ENCODE results near the gene VAPB. TPM values are rescaled to one million over a fixed set of nuclear protein-coding genes. Genes with fewer than 3 reads are reported as not detected.

VAPB gene
- total RNA-seq, 4 donors from 2014 or later: 9.4 to 13.0 (median 11.0) TPM

DNA sequence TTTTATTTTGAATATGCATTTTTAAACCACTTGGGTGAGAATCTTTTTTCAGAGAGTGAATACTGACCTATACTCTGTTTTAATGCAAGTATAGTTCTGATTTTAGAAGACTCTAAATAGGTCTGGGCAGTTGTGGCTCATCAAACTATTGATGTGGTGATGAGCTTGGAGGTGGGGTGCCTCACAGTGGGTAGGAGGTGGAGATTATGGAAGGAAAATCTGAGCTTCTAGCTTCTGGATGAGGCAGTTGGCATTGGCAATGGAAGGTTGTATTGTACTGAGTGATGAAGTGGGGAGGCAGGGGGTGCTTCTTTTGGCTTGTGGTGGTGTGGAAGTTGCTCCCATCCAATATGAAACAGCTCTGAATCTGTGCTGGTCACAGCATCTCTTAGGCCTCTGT, 52.7 kb downstream of the VAPB start:
- intact Hi-C loops (cut with DNase I; ENCODE audit: low total_unique reads): no loop called here
- TF ChIP-seq CTCF (IDR thresholded peaks at IDR 0.05): no peak
- no peak for TF ChIP-seq POLR2A (IDR thresholded peaks at IDR 0.05)
- no peak overlapping the region for H3K4me3 ChIP-seq (ENCODE audit: low read depth, poor library complexity, severe bottlenecking)
- DNase-seq (ENCODE audit: low spot score in 2 of 2): no peak

DNA sequence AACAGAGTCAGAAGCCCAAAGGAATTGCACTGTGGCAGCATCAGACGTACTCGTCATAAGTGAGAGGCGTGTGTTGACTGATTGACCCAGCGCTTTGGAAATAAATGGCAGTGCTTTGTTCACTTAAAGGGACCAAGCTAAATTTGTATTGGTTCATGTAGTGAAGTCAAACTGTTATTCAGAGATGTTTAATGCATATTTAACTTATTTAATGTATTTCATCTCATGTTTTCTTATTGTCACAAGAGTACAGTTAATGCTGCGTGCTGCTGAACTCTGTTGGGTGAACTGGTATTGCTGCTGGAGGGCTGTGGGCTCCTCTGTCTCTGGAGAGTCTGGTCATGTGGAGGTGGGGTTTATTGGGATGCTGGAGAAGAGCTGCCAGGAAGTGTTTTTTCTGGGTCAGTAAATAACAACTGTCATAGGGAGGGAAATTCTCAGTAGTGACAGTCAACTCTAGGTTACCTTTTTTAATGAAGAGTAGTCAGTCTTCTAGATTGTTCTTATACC, 55.8 kb downstream of the VAPB start:
- TF ChIP-seq POLR2A (IDR thresholded peaks at IDR 0.05): no peak
- TF ChIP-seq CTCF (IDR thresholded peaks at IDR 0.05): no peak
- intact Hi-C loops (cut with DNase I; ENCODE audit: low total_unique reads): no loop called here
- H3K4me3 ChIP-seq (ENCODE audit: low read depth, poor library complexity, severe bottlenecking): no peak overlapping the region
- 93 to 95% methylated on average over 5 of the region's 5 CpGs for WGBS, 2 donors
- no peak for DNase-seq (ENCODE audit: low spot score in 2 of 2)

GRCh38 chr20:58446264-58446959, 57.4 kb downstream of the VAPB start:
- no peak for DNase-seq (ENCODE audit: low spot score in 2 of 2)
- no peak for TF ChIP-seq CTCF (IDR thresholded peaks at IDR 0.05)
- TF ChIP-seq POLR2A (IDR thresholded peaks at IDR 0.05): no peak
- H3K4me3 ChIP-seq (ENCODE audit: low read depth, poor library complexity, severe bottlenecking): no peak overlapping the region
- 80 to 81% methylated on average over 6 of the region's 6 CpGs for WGBS, 2 donors
- intact Hi-C loops (cut with DNase I; ENCODE audit: low total_unique reads): no loop called here

- H3K4me3 ChIP-seq (ENCODE audit: low read depth, poor library complexity, severe bottlenecking): no peak overlapping the region
- no peak for DNase-seq (ENCODE audit: low spot score in 2 of 2)
- 80 to 89% methylated on average over 7 of the region's 7 CpGs for WGBS, 2 donors
- intact Hi-C loops (cut with DNase I; ENCODE audit: low total_unique reads): no loop called here
- TF ChIP-seq POLR2A (IDR thresholded peaks at IDR 0.05): no peak
- no peak for TF ChIP-seq CTCF (IDR thresholded peaks at IDR 0.05)
Observed at GRCh38 chr20:58446960-58447265, 57.9 kb downstream of the VAPB start.

GRCh38 chr20:58447511-58448391, 58.7 kb downstream of the VAPB start:
- no peak overlapping the region for H3K4me3 ChIP-seq (ENCODE audit: low read depth, poor library complexity, severe bottlenecking)
- intact Hi-C loops (cut with DNase I; ENCODE audit: low total_unique reads): no loop called here
- TF ChIP-seq POLR2A (IDR thresholded peaks at IDR 0.05) (no peak), CTCF (IDR thresholded peaks at IDR 0.05) (no peak)
- DNase-seq (ENCODE audit: low spot score in 2 of 2): no peak
- 76 to 80% methylated on average over 10 of the region's 10 CpGs for WGBS, 2 donors

All from lower leg skin (tissue), 4 donors.